Posterior cingulate gyrus (tissue), 11 donors: ENCODE measurements around the gene DOCK4.

Source experiments
- DNase-seq, 10 donors: peaks; one replicate each; pipeline versions ENCODE4 v3.0.0 to v3.0.0-alpha.2; 2020 to 2021; ENCODE audit warnings: mixed read lengths in 3 of 10
- intact Hi-C: fragments of 100-400 bp; cut with DNase I; formaldehyde crosslinking; loops from one replicate; pipeline ENCODE4 v1.15.1; 2023

Gene DOCK4

GRCh38 chr7:112120696-112121217, 85.4 kb downstream of the DOCK4 start:
- intact Hi-C loops, result no loop called here
- DNase-seq, result no peak

GRCh38 chr7:112118581-112119566, 87.3 kb downstream of the DOCK4 start:
- intact Hi-C loops, result no loop called here
- DNase-seq, result no peak

DNA sequence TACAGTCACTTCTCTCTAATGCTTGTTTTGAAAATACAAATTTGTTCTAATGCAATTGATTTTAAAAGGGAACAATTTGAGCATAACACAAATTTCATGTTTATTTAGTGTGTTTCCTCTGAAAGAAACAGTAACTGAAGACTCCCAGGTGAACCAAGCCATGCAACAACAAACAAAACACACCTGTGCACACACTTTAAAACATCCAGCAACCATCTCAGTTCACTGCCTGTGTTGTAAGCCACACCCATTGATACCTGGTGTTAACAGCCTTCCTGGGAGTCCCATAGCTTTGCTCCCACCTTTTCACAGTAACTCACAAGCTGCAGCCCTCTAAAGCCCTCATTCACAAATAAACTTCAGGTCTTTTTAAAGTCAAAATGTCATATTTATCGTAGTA, 89.3 kb downstream of the DOCK4 start:
- intact Hi-C loops, result no loop called here
- DNase-seq, result no peak

DNA sequence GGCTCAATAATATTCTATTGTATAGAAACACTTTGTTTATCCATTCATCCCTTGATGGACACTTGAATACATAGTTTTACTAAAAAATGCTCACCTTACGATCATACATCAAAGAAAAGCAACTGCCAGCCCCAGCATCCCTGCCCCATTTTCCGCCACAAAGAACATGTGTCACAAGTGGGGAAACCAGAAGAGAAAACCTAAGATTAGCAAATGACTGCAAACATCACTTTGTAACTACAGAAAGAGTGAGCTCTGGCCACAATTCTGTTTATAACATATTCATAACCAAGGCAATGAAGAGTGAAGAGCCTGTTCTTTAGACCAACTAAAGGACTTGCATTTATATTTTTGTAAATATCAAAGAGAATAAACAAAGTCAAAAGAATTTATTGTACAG, 89.8 kb downstream of the DOCK4 start:
- intact Hi-C loops, result no loop called here
- no peak for DNase-seq

DNA sequence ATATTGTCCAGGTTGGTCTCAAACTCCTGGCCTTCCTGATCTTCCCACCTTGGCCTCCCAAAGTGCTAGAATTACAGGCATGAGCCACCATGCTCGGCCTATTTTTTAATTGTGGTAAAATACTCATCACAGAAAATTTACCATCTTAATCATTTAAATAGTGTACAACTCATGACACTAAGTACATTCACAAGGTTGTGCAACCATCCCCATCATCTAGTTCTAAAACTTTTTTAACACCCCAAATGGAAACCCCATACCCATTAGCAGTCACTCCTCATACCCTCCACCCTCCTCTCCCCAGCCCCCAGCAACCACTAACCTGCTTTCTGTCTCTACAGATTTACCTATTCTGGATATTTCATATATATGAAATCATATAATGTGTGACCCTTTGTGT, 90.3 kb downstream of the DOCK4 start:
- DNase-seq, result no peak
- intact Hi-C loops, result no loop called here

- DNase-seq, result no peak
- intact Hi-C loops, result no loop called here
These were observed 92.2 kb downstream of the DOCK4 start for GRCh38 chr7:112113913-112114575.

DNA sequence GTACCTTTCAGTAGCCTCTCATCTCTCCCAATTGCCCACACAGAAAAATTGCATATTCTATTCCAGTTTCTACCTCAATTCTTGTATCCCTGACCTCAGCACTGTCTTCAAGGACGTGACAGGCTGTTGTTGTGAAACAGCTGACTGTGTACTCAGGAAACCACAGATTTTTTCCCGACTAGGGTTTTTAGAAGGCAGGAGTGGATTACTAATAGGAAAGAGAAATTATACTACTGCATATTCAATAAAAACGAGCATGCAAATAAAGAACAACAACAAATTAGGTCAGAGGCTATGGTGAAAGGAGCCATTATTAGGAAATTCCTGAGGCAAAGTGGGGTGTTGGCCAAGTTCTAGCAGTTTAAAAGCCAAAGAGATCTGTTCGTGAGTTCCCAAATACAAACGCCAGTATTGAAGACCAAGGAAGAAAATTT, 93.4 kb downstream of the DOCK4 start:
- DNase-seq, result peak in 2 of 10 donors; percentile 20 to 47

DNA sequence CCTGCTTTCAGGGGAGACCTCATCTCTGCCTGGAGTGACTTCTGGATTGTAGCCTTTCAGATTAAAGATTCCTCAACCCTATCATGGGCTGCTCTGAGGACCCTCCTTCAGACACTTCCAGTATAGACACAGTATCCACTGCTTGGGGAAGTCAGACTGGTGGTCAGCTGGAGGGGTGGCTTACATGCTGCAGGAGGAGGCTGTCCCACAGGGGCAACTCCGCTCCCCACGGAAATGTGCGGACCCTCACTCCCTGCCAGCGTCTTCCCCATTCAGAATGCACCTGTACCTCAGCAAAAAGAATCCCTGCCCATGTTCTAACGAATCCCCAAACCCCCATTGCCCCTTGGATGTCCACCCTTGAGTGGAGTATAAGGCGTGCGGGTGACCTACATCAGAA, 95.5 kb downstream of the DOCK4 start:
- intact Hi-C loops, result no loop called here
- peak in 1 of 10 donors; percentile 73 for DNase-seq

More for the DNA sequence above, 93.4 kb downstream of the DOCK4 start:
- intact Hi-C loops, result no loop called here

DNA sequence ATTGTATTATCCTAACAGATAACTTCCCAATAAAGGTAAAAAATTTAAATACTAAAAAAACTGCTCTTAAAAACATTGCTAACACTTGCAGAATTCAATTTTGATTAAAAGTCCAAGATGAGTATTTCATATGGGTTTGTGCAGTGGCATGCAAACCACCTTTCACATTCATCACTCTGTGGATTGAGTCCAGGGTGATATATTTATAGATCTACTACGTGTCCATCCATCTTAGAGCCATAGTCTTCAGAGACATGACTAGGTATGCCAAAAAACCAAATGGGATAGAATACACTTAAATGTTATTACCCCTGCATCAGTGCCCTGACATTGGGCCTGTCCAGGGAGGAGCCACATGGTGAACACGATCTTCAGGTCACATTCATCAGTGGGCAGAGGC, 96.0 kb downstream of the DOCK4 start:
- intact Hi-C loops, result no loop called here
- no peak for DNase-seq

GRCh38 chr7:112108981-112109380, 97.2 kb downstream of the DOCK4 start:
- intact Hi-C loops, result no loop called here
- peak in 2 of 10 donors; percentile 44 to 66 for DNase-seq

DNA sequence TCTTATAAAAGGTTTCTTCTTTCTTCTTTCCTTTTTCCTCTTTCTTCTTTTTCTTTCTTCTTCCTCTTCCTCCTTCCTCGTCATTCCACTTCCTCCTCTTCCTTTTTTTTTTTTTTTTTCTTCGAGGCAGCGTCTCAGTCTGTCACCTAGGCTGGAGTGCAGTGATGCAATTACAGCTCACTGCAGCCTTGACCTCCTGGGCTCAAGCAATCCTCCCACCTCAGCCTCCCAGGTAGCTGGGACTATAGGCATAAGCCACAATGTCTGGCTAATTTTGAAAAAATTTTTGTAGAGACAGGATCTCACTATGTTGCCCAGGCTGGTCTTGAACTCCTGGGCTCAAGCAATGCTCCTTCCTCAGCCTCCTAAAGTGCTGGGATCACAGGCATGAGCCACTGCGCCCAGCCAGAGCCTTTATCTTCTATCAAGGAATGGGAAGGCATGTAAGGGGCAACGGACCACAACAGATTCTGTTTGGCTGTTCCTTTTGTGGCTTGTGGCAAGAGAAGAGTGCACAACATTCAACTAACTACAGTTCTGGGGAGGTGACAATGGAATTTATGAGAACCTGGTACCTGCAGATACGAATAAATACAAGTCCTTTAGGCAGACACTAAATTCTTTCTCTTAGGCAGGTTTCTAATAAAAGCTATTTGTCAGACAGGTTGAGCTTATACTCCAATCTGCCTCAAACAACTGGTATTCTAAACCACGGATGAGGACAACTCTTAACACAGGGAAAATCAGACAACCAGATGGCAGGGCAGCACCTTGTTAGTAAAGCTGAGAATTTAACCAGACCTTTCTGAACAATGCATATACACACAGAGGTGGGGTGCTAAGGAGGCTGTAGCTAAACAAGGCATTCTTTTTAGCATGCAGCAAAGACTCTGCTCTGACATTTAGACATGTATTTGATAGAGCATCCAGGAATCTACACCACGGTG, 100.3 kb downstream of the DOCK4 start:
- intact Hi-C loops, result no loop called here
- no peak for DNase-seq

DNA sequence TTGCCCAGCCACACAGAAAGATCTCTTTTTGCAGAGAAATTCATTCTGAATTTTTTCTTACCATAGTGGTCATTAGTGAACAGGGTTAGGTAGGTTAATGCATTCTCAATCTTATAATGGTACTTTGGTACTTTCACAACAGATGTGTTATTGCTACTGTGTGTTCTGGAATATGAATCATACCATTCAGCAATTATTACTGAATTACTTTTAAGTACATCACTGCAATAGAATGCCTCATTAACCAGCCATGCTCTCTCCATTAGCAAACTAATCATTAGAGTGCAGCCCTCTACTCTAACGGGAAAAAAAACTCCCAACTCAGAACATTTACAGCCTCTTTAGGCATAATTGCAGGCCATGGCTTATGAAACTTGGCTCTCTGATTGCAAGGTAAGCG, 102.1 kb downstream of the DOCK4 start:
- no peak for DNase-seq
- intact Hi-C loops, result no loop called here

- DNase-seq, result no peak
- intact Hi-C loops, result no loop called here
These were observed 103.0 kb downstream of the DOCK4 start for GRCh38 chr7:112103246-112103645.

- intact Hi-C loops, result no loop called here
- no peak for DNase-seq
These were observed 104.9 kb downstream of the DOCK4 start for GRCh38 chr7:112101201-112101846.

DNA sequence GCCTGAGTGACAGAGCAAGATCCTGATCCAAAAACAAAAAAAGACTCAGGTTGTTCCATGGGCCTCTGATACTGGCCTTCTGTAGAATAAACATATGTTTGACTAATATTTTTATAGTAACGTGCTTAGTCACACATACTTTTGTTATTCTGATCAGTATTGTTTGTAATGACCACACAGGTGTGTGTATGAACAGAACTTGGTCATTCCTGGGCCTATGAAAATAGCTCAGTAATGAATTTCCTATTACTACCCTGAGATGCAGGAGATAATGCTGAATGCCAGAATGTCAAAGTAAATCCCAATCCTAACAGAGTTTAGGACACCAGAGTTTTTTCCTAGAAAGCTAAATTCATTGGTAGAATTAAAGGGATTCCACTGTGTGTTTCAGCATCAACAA, 108.7 kb downstream of the DOCK4 start:
- intact Hi-C loops, result no loop called here
- no peak for DNase-seq

GRCh38 chr7:112093409-112093808, 112.8 kb downstream of the DOCK4 start:
- intact Hi-C loops, result no loop called here
- no peak for DNase-seq

GRCh38 chr7:112092709-112093395, 113.3 kb downstream of the DOCK4 start:
- no peak for DNase-seq
- intact Hi-C loops, result no loop called here

DNA sequence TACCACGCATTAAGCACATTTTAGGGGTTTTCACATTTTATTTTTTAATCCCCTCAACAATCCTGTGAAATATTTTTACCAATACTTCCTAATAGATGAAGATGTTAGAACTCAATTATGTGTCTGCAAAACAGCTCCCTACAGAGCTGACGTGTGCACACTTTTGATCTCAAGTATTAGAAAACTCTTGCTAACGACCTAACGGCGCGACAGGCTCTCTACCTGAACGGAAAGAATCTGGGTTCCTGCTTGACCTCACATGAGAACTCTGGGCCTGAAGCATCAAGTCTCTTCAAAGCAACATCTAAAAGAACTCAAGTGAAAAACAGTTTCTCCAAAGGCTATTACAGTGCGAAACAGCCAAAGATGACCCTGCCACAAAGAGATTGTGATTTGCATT, 113.9 kb downstream of the DOCK4 start:
- no peak for DNase-seq
- intact Hi-C loops, result no loop called here

- intact Hi-C loops, result no loop called here
- DNase-seq, result no peak
These were observed 114.4 kb downstream of the DOCK4 start for GRCh38 chr7:112091768-112092167.
